Heart right ventricle (tissue), 16 donors: ENCODE measurements around the gene CLCN6. TPM values are rescaled to one million over a fixed set of nuclear protein-coding genes. Genes with fewer than 3 reads are reported as not detected.

Experiments
- ATAC-seq, 8 donors: fragments of 200-7000 bp; cut with Tn5 transposase; one replicate each; pipeline ENCODE4 v1.9.1; 2020; ENCODE audit warnings: mild to moderate bottlenecking in 8 of 8, moderate library complexity in 8 of 8, moderate number of reproducible peaks in 1 of 8
- DNase-seq, 2 donors: peaks; one replicate each; pipeline ENCODE4 v3.0.0-alpha.2; 2020
- H3K27ac ChIP-seq, 10 donors: fragments of 200-600 bp; sonication (generic) in 2 of 10; one replicate each; pipeline versions ENCODE4 v1.5.0 to v1.8.0; 2020 to 2022; ENCODE audit warnings: mild to moderate bottlenecking in 3 of 10
- H3K27me3 ChIP-seq, 7 donors: fragments of 200-600 bp; one replicate each; pipeline ENCODE4 v1.8.0; 2021 to 2022; ENCODE audit warnings: mild to moderate bottlenecking in 2 of 7
- H3K36me3 ChIP-seq, 9 donors: fragments of 200-600 bp; sonication (generic) in 1 of 9; one replicate each; pipeline versions ENCODE4 v1.5.0 to v1.8.0; 2020 to 2022; ENCODE audit warnings: mild to moderate bottlenecking in 2 of 9
- H3K4me1 ChIP-seq, 9 donors: fragments of 200-600 bp; sonication (generic) in 1 of 9; one replicate each; pipeline versions ENCODE4 v1.5.0 to v1.8.0; 2020 to 2022; ENCODE audit warnings: mild to moderate bottlenecking in 4 of 9
- H3K4me3 ChIP-seq, 10 donors: fragments of 200-600 bp; sonication (generic) in 2 of 10; one replicate each; pipeline versions ENCODE4 v1.5.0 to v1.8.0; 2020 to 2022; ENCODE audit warnings: mild to moderate bottlenecking in 7 of 10, moderate library complexity in 2 of 10
- H3K9me3 ChIP-seq, 11 donors: fragments of 200-600 bp in 10 of 11; sonication (generic) in 2 of 11; one replicate each; pipeline versions ENCODE4 v1.5.0 to v1.8.0; 2013 to 2022; ENCODE audit warnings: mild to moderate bottlenecking in 2 of 11, control low read depth in 1 of 11, moderate library complexity in 1 of 11
- CTCF ChIP-seq, 9 donors: fragments of 200-600 bp; sonication (generic) in 2 of 9; IDR thresholded peaks; one replicate each; pipeline versions ENCODE4 v1.5.0 to v1.8.0; 2021 to 2022; ENCODE audit warnings: antibody characterized with exemption in 9 of 9, mild to moderate bottlenecking in 5 of 9, moderate library complexity in 1 of 9
- WGBS, 2 donors: extraction: QIAGEN DNeasy Blood & Tissue Kit; methylation state at CpG; one replicate each; pipeline ENCODE4 v1.1.7; 2013; ENCODE audit warnings: inconsistent platforms in 1 of 2; 5-methylcytosine and 5-hydroxymethylcytosine counted together
- intact Hi-C, 10 donors: fragments of 100-400 bp; cut with DNase I; formaldehyde crosslinking; loops; one replicate each; pipeline versions ENCODE4 v1.11.1 to v1.14.2; 2022
- polyA plus RNA-seq, 2 donors: library from polyadenylated mRNA; stranded (reverse); fragments of 200-250 nt; gene quantifications; one replicate each; pipeline ENCODE4 v1.2.3, GENCODE V29; 2013
- total RNA-seq, 10 donors: library from RNA; stranded (reverse); fragmentation: NEBNext Ultra II Directional in 3 of 10; extraction: Animal tissue kit (Norgen Biotek cat#: 25700) in 3 of 10; gene quantifications; one replicate each; pipeline versions ENCODE4 v1.2.1 to v1.2.4, GENCODE V29; 2021 to 2023
- donor health status: Arrhythmogenic right ventricular cardiomyopathy.
- donor health status: ischemic (EF 13 %, LVEDD 7.1; RV severe dilation, severe dysfunction).
- donor health status: healthy with polysubstance abuse.
- donor health status: DM: no; HTN: yes; CAD: no.
- donor health status: DM: no; HTN: no; CAD: no.
- donor health status: ischemic (EF 25% LVEDD 6.9; RV normal size, moderate dysfunction).
- donor health status: ischemic (EF 25% LVEDD 5.7; RV mildly dilated, moderate dysfunction).
- donor health status: healthy.
- donor health status: DM: yes; HTN: yes; CAD: no.
- donor health status: Ischemic cardiomyopathy.
- donor health status: ischemic (EF 35%, LVEDD 5.7; RV mildly dilated, moderate dysfunction).
- donor health status: nonischemic (EF 11% LVEDD 7.7; RV severe dilation, severe dysfunction).
- donor health status: DM: yes; HTN: yes; CAD: no.
- donor health status: PGD.
- donor health status: ischemic (EF 29% LVEDD 5.4; RV normal size, mild dysfunction).
- donor health status: nonischemic (EF 23%, LVEDD 6.1; RV moderate dilation, normal function).

Gene CLCN6
- total and polyA plus RNA-seq, 12 donors = 9.1 to 20.9 (median 16.2) TPM

- Histone ChIP-seq H3K9me3 (no peaks in the 10 kb centered on the region), H3K27me3 (no peaks in the 10 kb centered on the region), H3K27ac (no peak overlapping the region), H3K36me3 (peaks cover 0 to 100% (median 64%) of the 10 kb centered on the region in 9 donors), H3K4me1 (peaks cover 0 to 42% (median 20%) of the 10 kb centered on the region in 9 donors), H3K4me3 (no peak overlapping the region)
- no peak for TF ChIP-seq CTCF (IDR thresholded peaks at IDR 0.05)
- WGBS, 2 donors = 85 to 89% methylated on average over 11 of the region's 11 CpGs
- DNase-seq = no peak
- peak in 1 of 8 donors; percentile 1 for ATAC-seq
- intact Hi-C loops = loop anchor here (1.0 to 10.0 kb wide), 9 partner anchors 55 to 193 kb away; no protein-coding TSS in a partner anchor
Measured at GRCh38 chr1:11837767-11838348, 31.9 kb downstream of the CLCN6 start.

GRCh38 chr1:11838349-11839272 lies 32.6 kb downstream of the CLCN6 start:
- H3K9me3 ChIP-seq = no peaks in the 10 kb centered on the region
- H3K27ac ChIP-seq = peak overlapping the region in 3 of 10 donors; percentile 66 to 81 (median 79)
- H3K36me3 ChIP-seq = peaks cover 0 to 100% (median 61%) of the 10 kb centered on the region in 9 donors
- WGBS, 2 donors = 65 to 67% methylated on average over 40 of the region's 40 CpGs
- peak; percentile 66 to 82 (median 81) for ATAC-seq
- no peak overlapping the region for H3K4me3 ChIP-seq
- intact Hi-C loops = loop anchor here (1.0 to 10.0 kb wide), 8 partner anchors 54 to 186 kb away; no protein-coding TSS in a partner anchor
- peak; percentile 96 to 100 (median 98) for TF ChIP-seq CTCF (IDR thresholded peaks at IDR 0.05)
- DNase-seq = peak; percentile 64 to 81
- H3K4me1 ChIP-seq = peaks cover 0 to 44% (median 20%) of the 10 kb centered on the region in 9 donors
- no peaks in the 10 kb centered on the region for H3K27me3 ChIP-seq

GRCh38 chr1:11839727-11840705 lies 34.0 kb downstream of the CLCN6 start:
- Histone ChIP-seq H3K9me3 (no peaks in the 10 kb centered on the region), H3K27me3 (no peaks in the 10 kb centered on the region), H3K4me3 (no peak overlapping the region), H3K27ac (peak overlapping the region in 7 of 10 donors; percentile 5 to 81 (median 60)), H3K4me1 (peaks cover 0 to 44% (median 20%) of the 10 kb centered on the region in 9 donors), H3K36me3 (peaks cover 0 to 100% (median 48%) of the 10 kb centered on the region in 9 donors)
- TF ChIP-seq CTCF (IDR thresholded peaks at IDR 0.05) = no peak
- intact Hi-C loops = loop anchor here (2.0 to 10.0 kb wide), 6 partner anchors 53 to 185 kb away; no protein-coding TSS in a partner anchor
- WGBS, 2 donors = 85 to 87% methylated on average over 20 of the region's 20 CpGs
- DNase-seq = no peak
- ATAC-seq = peak in 5 of 8 donors; percentile 16 to 72 (median 25)
